Body of pancreas (tissue), 4 donors: Measurements from ENCODE around the gene ZNF521. TPM values are rescaled to one million over a fixed set of nuclear protein-coding genes. Genes with fewer than 3 reads are reported as not detected.

Source experiments
- ATAC-seq: fragments of 150-250 bp; one replicate; pipeline ENCODE4 v1.9.1; 2016
- DNase-seq, 4 donors: peaks; one replicate each; pipeline ENCODE4 v3.0.0-alpha.2; 2019
- H3K27ac ChIP-seq, 4 donors: fragments of 200-600 bp; sonication (generic); 1 replicate in 3 of 4; 2 replicates in 1 of 4; pipeline versions ENCODE4 v1.5.1 to v1.6.1; 2016 to 2019; ENCODE audit warnings: mild to moderate bottlenecking in 1 of 4, mixed read lengths in 1 of 4, moderate library complexity in 1 of 4
- H3K27me3 ChIP-seq, 2 donors: fragments of 200-600 bp; sonication (generic); one replicate each; pipeline ENCODE4 v1.6.0; 2016; ENCODE audit warnings: mild to moderate bottlenecking in 1 of 2
- H3K36me3 ChIP-seq, 2 donors: fragments of 200-600 bp; sonication (generic); replicated peaks in 1 of 2; 2 replicates each; pipeline ENCODE4 v1.5.1; 2016; ENCODE audit warnings: low read depth in 2 of 2; ENCODE audit not compliant: insufficient read depth in 1 of 2
- H3K4me1 ChIP-seq: fragments of 200-600 bp; sonication (generic); one replicate; pipeline ENCODE4 v1.6.0; 2016
- H3K4me3 ChIP-seq, 2 donors: fragments of 200-600 bp; sonication (generic); 1 replicate in 1 of 2; 2 replicates in 1 of 2; pipeline ENCODE4 v1.5.1; 2016 to 2019
- H3K9me3 ChIP-seq, 3 donors: fragments of 200-600 bp; sonication (generic); 1 replicate in 2 of 3; 2 replicates in 1 of 3; pipeline ENCODE4 v1.5.1; 2016
- POLR2A ChIP-seq, 3 donors: fragments of 450-650 bp; IDR thresholded peaks; one replicate each; pipeline ENCODE4 v1.6.1; 2016; ENCODE audit warnings: antibody characterized with exemption in 3 of 3, mild to moderate bottlenecking in 2 of 3
- WGBS, 2 donors: methylation state at CpG; one replicate each; pipeline ENCODE4 v1.1.5; 2017; 5-methylcytosine and 5-hydroxymethylcytosine counted together
- intact Hi-C: fragments of 100-400 bp; cut with DNase I; formaldehyde crosslinking; loops from one replicate; pipeline ENCODE4 v1.15.1; 2023
- total RNA-seq, 2 donors: library from RNA; depleted of rRNA; stranded (reverse); fragments of >200 nt; gene quantifications; one replicate each; pipeline ENCODE4 v1.1.0, GENCODE V29; 2016
- TF ChIP-seq, protein P1 (sequence below), 7 experiments: fragments of 450-650 bp in 4 of 7; fragments of 200-600 bp in 3 of 7; sonication (generic) in 3 of 7; IDR thresholded peaks; one replicate each; pipeline ENCODE4 v1.5.1; 2016 to 2019; ENCODE audit warnings: antibody characterized with exemption in 7 of 7

ZNF521 gene
- total RNA-seq, 2 donors from 2014 or later, result 3.3 to 17.4 TPM

DNA sequence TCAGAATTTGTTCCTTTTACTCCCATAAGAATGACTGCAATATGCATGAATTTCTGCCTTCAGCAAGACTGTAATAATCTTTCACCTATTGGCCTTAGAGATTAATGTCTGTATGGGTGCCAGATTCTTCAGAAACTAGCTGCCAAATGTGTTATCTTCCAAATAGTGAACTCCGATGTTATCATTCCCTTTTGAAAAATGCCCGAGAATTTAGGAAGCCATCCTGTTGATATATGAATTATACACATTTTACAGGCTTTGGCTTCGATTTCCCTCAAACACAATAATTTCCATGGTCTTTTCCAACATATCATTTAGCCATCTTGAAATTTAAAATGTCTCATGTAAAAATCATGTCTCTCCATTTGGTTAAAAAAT lies 101.5 kb downstream of the ZNF521 start:
- Histone ChIP-seq H3K9me3 (no peaks in the 10 kb centered on the region), H3K27ac (no peak overlapping the region), H3K36me3 (no peaks in the 10 kb centered on the region), H3K27me3 (no peaks in the 10 kb centered on the region), H3K4me1 (no peaks in the 10 kb centered on the region), H3K4me3 (no peak overlapping the region)
- WGBS, 2 donors, result 33 to 41% methylated on average over 3 of the region's 3 CpGs
- TF ChIP-seq POLR2A (IDR thresholded peaks at IDR 0.05), result no peak
- TF ChIP-seq, protein P1, sequence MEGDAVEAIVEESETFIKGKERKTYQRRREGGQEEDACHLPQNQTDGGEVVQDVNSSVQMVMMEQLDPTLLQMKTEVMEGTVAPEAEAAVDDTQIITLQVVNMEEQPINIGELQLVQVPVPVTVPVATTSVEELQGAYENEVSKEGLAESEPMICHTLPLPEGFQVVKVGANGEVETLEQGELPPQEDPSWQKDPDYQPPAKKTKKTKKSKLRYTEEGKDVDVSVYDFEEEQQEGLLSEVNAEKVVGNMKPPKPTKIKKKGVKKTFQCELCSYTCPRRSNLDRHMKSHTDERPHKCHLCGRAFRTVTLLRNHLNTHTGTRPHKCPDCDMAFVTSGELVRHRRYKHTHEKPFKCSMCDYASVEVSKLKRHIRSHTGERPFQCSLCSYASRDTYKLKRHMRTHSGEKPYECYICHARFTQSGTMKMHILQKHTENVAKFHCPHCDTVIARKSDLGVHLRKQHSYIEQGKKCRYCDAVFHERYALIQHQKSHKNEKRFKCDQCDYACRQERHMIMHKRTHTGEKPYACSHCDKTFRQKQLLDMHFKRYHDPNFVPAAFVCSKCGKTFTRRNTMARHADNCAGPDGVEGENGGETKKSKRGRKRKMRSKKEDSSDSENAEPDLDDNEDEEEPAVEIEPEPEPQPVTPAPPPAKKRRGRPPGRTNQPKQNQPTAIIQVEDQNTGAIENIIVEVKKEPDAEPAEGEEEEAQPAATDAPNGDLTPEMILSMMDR (IDR thresholded peaks at IDR 0.05), result no peak
- intact Hi-C loops, result no loop called here
- no peak for DNase-seq
- ATAC-seq, result no peak

- intact Hi-C loops, result no loop called here
- no peak overlapping the region for H3K4me3 ChIP-seq
- H3K36me3 ChIP-seq, result no peaks in the 10 kb centered on the region
- no peaks in the 10 kb centered on the region for H3K9me3 ChIP-seq
- H3K27ac ChIP-seq, result no peak overlapping the region
- DNase-seq, result no peak
- H3K4me1 ChIP-seq, result no peaks in the 10 kb centered on the region
- TF ChIP-seq POLR2A (IDR thresholded peaks at IDR 0.05), result no peak
- TF ChIP-seq, protein P1 (IDR thresholded peaks at IDR 0.05), result no peak
- ATAC-seq, result no peak
- H3K27me3 ChIP-seq, result no peaks in the 10 kb centered on the region
- WGBS, 2 donors, result 19 to 22% methylated on average over 2 of the region's 2 CpGs
Observed at GRCh38 chr18:25248755-25249154, 103.2 kb downstream of the ZNF521 start.

GRCh38 chr18:25247725-25248124 lies 104.2 kb downstream of the ZNF521 start:
- DNase-seq (no peak), ATAC-seq (no peak)
- no peaks in the 10 kb centered on the region for H3K9me3 ChIP-seq
- no peaks in the 10 kb centered on the region for H3K4me1 ChIP-seq
- intact Hi-C loops, result no loop called here
- no peak overlapping the region for H3K4me3 ChIP-seq
- H3K27ac ChIP-seq, result no peak overlapping the region
- no peaks in the 10 kb centered on the region for H3K27me3 ChIP-seq
- H3K36me3 ChIP-seq, result no peaks in the 10 kb centered on the region
- TF ChIP-seq, protein P1 (IDR thresholded peaks at IDR 0.05), result no peak
- TF ChIP-seq POLR2A (IDR thresholded peaks at IDR 0.05), result no peak

DNA sequence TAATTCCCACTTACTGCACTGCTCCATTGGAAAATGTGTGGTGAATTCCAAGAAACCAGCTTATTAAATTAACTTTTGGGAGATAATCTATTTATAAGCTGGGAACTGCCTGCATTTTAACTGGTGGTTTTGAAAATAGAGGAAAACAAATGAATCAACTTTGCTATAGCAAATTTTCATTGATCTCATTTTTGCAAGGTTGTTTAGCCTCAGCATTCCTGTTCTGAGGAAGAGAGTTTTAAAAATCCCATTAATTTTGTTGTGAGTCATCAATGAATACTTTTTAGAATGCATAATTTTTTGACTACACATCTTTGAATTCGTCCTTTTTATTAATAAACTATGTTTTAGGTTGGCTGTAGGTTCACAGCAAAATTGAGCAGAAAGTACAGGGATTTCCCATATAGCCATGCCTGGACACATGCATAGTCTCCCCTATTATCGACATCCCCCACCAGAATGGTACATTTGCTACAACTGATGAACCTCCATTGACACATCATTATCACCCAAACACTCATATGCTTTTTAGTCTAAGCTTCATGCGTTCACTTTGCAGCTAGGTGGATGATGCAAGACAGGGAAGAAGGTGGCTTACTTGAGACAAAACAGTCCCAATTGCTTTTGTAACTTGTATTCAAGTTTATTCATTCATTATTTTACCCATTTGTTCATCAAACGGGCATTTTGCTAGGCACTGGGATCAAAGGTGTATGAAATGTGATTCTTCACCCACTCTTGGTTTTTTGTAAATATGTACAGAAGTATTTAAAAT lies 106.9 kb downstream of the ZNF521 start:
- intact Hi-C loops, result no loop called here
- 62 to 66% methylated on average over 4 of the region's 4 CpGs for WGBS, 2 donors

More for the DNA sequence above, 106.9 kb downstream of the ZNF521 start:
- H3K9me3 ChIP-seq, result no peaks in the 10 kb centered on the region
- TF ChIP-seq POLR2A (IDR thresholded peaks at IDR 0.05), result no peak
- TF ChIP-seq, protein P1 (IDR thresholded peaks at IDR 0.05), result no peak
- no peak for ATAC-seq
- H3K27ac ChIP-seq, result no peak overlapping the region
- DNase-seq, result no peak
- no peak overlapping the region for H3K4me3 ChIP-seq
- H3K36me3 ChIP-seq, result no peaks in the 10 kb centered on the region
- no peaks in the 10 kb centered on the region for H3K27me3 ChIP-seq
- no peaks in the 10 kb centered on the region for H3K4me1 ChIP-seq
